Breast epithelium (tissue), 4 donors: ENCODE measurements around the gene ZDHHC21. TPM values are rescaled to one million over a fixed set of nuclear protein-coding genes. Genes with fewer than 3 reads are reported as not detected.

Experiments
- DNase-seq, 2 donors: peaks; one replicate each; pipeline ENCODE4 v3.0.0-alpha.2; 2019; ENCODE audit warnings: low spot score in 2 of 2
- H3K27ac ChIP-seq, 2 donors: fragments of 200-600 bp; sonication (generic) in 1 of 2; one replicate each; pipeline ENCODE4 v1.5.1; 2016 to 2019; ENCODE audit warnings: mild to moderate bottlenecking in 1 of 2
- H3K27me3 ChIP-seq, 2 donors: fragments of 200-600 bp; sonication (generic) in 1 of 2; one replicate each; pipeline versions ENCODE4 v1.5.1 to v1.6.0; 2017 to 2019; ENCODE audit warnings: control low read depth in 1 of 2, mild to moderate bottlenecking in 1 of 2
- H3K36me3 ChIP-seq: fragments of 200-600 bp; one replicate; pipeline ENCODE4 v1.5.1; 2019
- H3K4me1 ChIP-seq, 2 donors: fragments of 200-600 bp; sonication (generic); one replicate each; pipeline ENCODE4 v1.5.1; 2016 to 2019; ENCODE audit warnings: control low read depth in 1 of 2
- H3K4me3 ChIP-seq, 3 donors: fragments of 200-600 bp; sonication (generic); 1 replicate in 2 of 3; 2 replicates in 1 of 3; pipeline ENCODE4 v1.5.1; 2016 to 2019; ENCODE audit warnings: mild to moderate bottlenecking in 3 of 3, moderate library complexity in 2 of 3
- H3K9me3 ChIP-seq, 2 donors: fragments of 200-600 bp; sonication (generic) in 1 of 2; one replicate each; pipeline ENCODE4 v1.5.1; 2016 to 2019; ENCODE audit warnings: control low read depth in 1 of 2
- POLR2A ChIP-seq: fragments of 450-650 bp; IDR thresholded peaks from one replicate; pipeline ENCODE4 v1.6.1; 2016; ENCODE audit warnings: antibody characterized with exemption, mild to moderate bottlenecking, moderate library complexity
- POLR2AphosphoS5 ChIP-seq, 3 donors: sonication (generic); formaldehyde crosslinking; IDR thresholded peaks; one replicate each; pipeline ENCODE4 v1.6.1; 2017; ENCODE audit warnings: antibody characterized with exemption in 3 of 3
- intact Hi-C: fragments of 100-400 bp; cut with DNase I; formaldehyde crosslinking; loops from one replicate; pipeline ENCODE4 v1.15.1; 2023; ENCODE audit warnings: low total_unique reads
- total RNA-seq, 3 donors: library from RNA; depleted of rRNA; stranded (reverse); fragments of >200 nt; gene quantifications; one replicate each; pipeline ENCODE4 v1.1.0, GENCODE V29; 2016
- TF ChIP-seq, protein P1 (sequence below), 3 donors: fragments of 450-650 bp; IDR thresholded peaks; one replicate each; pipeline ENCODE4 v1.5.1; 2016 to 2017; ENCODE audit warnings: antibody characterized with exemption in 3 of 3, mild to moderate bottlenecking in 3 of 3, moderate library complexity in 3 of 3

ZDHHC21 gene
- total RNA-seq, 3 donors from 2014 or later = 11.2 to 29.1 (median 11.5) TPM

DNA sequence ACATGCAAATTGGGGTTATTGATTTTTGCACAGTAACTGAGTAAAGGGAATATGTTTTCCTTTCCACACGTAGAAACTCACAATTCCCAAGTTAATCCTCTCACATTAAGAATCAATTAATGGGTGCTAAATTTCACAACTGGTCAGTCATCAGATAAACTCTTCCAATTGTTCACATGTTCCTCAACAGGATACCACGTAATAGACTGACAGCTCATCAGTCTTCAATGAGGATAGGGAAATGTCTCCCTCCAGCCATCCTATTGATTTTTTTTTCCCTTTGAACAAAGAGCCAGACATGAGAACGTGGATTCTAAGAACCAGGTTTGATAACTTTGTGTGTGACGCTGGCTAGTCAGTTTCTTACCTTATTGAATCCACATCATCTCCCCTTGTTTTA, 30.1 kb upstream of the ZDHHC21 start:
- Histone ChIP-seq H3K9me3 (no peaks in the 10 kb centered on the region), H3K27ac (no peak overlapping the region), H3K4me3 (no peak overlapping the region), H3K4me1 (no peaks in the 10 kb centered on the region), H3K27me3 (no peaks in the 10 kb centered on the region), H3K36me3 (no peaks in the 10 kb centered on the region)
- intact Hi-C loops = no loop called here
- no peak for DNase-seq
- TF ChIP-seq POLR2A (no peak), POLR2AphosphoS5 (IDR thresholded peaks at IDR 0.05) (no peak)
- TF ChIP-seq, protein P1, sequence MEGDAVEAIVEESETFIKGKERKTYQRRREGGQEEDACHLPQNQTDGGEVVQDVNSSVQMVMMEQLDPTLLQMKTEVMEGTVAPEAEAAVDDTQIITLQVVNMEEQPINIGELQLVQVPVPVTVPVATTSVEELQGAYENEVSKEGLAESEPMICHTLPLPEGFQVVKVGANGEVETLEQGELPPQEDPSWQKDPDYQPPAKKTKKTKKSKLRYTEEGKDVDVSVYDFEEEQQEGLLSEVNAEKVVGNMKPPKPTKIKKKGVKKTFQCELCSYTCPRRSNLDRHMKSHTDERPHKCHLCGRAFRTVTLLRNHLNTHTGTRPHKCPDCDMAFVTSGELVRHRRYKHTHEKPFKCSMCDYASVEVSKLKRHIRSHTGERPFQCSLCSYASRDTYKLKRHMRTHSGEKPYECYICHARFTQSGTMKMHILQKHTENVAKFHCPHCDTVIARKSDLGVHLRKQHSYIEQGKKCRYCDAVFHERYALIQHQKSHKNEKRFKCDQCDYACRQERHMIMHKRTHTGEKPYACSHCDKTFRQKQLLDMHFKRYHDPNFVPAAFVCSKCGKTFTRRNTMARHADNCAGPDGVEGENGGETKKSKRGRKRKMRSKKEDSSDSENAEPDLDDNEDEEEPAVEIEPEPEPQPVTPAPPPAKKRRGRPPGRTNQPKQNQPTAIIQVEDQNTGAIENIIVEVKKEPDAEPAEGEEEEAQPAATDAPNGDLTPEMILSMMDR (IDR thresholded peaks at IDR 0.05) = no peak

DNA sequence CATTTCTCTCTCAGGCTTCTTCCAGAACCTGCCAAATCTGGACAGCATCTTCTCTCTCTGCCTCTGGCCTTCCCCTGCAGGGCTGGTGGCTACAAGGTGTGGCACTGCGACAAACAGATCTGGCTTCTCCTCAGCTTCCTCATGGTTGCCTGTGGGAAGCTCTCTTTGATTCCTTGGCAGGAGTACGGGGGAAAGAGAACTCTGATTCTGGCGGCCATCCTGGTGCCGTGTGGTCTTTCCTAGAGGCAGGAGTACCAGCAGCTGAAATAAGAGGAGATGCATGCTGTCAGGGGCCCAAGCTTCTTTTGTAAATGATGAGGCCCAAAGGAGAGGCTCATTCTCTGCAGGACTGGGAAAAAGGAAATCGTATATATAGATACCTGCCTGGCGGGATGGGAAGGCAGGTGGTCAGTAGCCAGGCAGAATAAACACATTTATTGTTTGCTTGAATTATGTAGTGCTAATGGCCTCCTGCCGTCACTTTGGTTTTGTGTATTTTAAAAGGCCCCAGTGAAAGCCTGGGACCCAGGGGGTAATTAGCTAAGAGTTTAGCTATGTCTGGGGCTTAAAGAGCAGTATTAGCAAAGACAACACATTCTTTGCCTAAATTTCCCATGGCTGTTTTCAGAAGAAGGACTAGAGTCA, 29.3 kb upstream of the ZDHHC21 start, which contains the start of gene CER1:
Gene CER1 (minus strand): TSS at position 343 of the 645 bp plus-strand sequence. CDS start 61 bp downstream, at position 282.
- H3K36me3 ChIP-seq = no peaks in the 10 kb centered on the region
- TF ChIP-seq POLR2AphosphoS5 (IDR thresholded peaks at IDR 0.05) (no peak), POLR2A (no peak)
- TF ChIP-seq, protein P1 (IDR thresholded peaks at IDR 0.05) = no peak
- no peaks in the 10 kb centered on the region for H3K4me1 ChIP-seq
- H3K9me3 ChIP-seq = no peaks in the 10 kb centered on the region
- no peaks in the 10 kb centered on the region for H3K27me3 ChIP-seq
- DNase-seq = no peak
- no peak within 1 kb of the TSS for H3K27ac ChIP-seq
- no peak within 1 kb of the TSS for H3K4me3 ChIP-seq
- intact Hi-C loops = no loop called here

DNA sequence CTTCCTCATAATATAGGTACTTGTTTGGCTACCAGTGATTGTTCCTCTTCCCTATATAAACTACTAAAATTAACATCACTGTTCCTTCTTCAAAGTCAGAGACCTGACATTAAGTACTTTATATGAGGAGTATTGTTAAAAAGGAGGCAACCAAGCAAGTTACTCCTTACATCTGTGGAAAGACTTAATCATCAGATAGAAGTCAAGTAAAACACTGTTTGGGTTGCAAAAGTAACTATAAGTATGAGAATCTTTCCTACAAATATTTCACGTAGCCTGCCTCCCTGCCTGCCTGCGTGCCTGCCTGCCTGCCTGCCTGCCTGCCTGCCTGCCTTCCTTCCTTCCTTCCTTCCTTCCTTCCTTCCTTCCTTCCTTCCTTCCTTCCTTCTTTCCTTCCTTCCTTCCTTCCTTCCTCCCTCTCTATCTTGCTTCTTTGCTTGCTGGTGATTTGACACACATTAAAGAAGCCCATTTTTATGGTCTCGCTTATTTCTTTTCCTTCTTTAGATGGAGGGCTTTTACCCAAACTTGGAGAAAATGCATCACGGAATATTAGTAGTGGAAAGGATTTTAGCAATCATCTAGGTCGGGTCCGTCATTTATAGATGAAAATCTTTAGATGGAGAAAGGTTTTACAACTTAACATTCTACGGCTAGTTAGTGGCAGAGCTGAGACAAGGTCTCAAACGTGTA, 26.1 kb upstream of the ZDHHC21 start:
- Histone ChIP-seq H3K27me3 (no peaks in the 10 kb centered on the region), H3K36me3 (no peaks in the 10 kb centered on the region), H3K4me3 (no peak overlapping the region), H3K9me3 (no peaks in the 10 kb centered on the region), H3K27ac (no peak overlapping the region), H3K4me1 (no peaks in the 10 kb centered on the region)
- TF ChIP-seq, protein P1 (IDR thresholded peaks at IDR 0.05) = no peak
- TF ChIP-seq POLR2A (no peak), POLR2AphosphoS5 (IDR thresholded peaks at IDR 0.05) (no peak)
- intact Hi-C loops = no loop called here
- no peak for DNase-seq

DNA sequence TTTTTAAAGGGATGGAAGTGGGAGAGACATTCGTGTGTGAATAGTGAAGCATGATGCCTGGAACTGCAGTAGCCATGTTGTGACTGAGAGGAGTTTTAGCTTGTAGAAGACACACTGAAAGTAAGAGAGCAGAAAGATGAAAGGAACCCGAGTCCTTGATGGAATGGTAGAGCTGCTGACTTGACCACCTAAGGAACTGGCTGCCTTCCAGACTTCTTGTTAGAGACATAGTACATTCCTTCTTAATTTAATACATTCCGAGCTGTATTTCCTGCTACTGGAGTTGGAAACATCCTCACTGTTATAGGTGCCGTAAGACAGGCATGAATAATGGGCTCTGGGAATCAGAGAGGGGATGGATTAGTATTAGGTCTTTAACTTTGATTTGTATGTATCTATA, 21.9 kb upstream of the ZDHHC21 start:
- no peaks in the 10 kb centered on the region for H3K4me1 ChIP-seq
- H3K36me3 ChIP-seq = no peaks in the 10 kb centered on the region
- peaks cover 0 to 2% of the 10 kb centered on the region in 2 donors for H3K9me3 ChIP-seq
- intact Hi-C loops = no loop called here
- H3K4me3 ChIP-seq = no peak overlapping the region
- DNase-seq = no peak
- TF ChIP-seq, protein P1 (IDR thresholded peaks at IDR 0.05) = no peak
- no peak for TF ChIP-seq POLR2AphosphoS5 (IDR thresholded peaks at IDR 0.05)
- TF ChIP-seq POLR2A = no peak
- no peaks in the 10 kb centered on the region for H3K27me3 ChIP-seq
- no peak overlapping the region for H3K27ac ChIP-seq

DNA sequence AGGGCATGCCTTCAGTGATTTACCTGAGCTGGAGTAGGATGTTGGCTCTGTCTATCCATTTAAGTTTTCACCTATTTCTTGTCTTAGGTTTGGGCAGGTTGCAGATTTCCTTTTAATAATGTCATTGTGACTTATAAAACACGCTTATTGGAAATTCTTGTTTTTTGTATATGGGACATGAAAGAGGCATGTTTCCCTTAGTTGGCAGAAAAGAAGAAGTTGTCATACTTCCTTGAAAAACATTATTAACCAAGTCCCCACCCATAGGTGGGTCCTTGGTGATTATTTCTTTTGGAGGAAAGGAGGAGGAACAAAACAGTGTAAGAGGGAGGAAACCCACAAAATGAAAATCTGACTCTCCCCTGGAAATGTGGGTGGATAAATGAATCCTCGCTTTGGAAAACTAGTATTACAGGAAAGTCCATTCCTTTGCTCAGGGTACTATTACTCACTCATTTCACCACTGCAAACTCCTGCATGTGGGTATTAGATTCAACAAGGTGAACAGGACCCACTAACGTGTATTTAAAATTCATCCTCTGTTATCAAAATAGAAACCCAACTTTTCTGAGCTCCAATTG, 20.0 kb upstream of the ZDHHC21 start:
- Histone ChIP-seq H3K4me3 (no peak overlapping the region), H3K27ac (no peak overlapping the region), H3K36me3 (no peaks in the 10 kb centered on the region), H3K9me3 (peaks cover 0 to 10% of the 10 kb centered on the region in 2 donors), H3K4me1 (no peaks in the 10 kb centered on the region), H3K27me3 (no peaks in the 10 kb centered on the region)
- TF ChIP-seq, protein P1 (IDR thresholded peaks at IDR 0.05) = no peak
- TF ChIP-seq POLR2A (no peak), POLR2AphosphoS5 (IDR thresholded peaks at IDR 0.05) (no peak)
- DNase-seq = no peak
- intact Hi-C loops = no loop called here
